ENCODE results near the gene IL1RAPL2.

The IL1RAPL2 gene

DNA sequence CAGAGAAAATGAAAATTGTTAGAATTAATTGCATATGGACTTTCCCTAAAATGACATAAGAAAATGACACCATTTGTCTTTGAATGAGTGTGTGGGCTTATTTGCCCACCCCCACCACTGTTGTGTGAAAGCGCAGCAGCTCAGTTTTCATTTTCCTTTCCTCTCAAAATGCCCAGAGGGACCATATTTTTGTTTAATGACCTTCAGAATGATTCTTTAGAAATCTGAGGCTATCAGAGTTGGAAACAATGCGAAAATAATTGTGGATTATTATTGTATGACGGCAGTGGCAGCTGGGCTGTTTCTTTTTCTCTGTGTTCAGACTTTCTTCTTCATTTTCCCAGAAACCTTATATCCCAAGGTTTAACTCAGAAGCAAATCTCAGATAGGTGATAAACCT is 699.1 kb downstream of the IL1RAPL2 start:
- Mint-ChIP-seq H3K27me3 (ENCODE audit: low read depth) (no peaks in the 10 kb centered on the region), H3K4me1 (peaks cover 50% of the 10 kb centered on the region)

DNA sequence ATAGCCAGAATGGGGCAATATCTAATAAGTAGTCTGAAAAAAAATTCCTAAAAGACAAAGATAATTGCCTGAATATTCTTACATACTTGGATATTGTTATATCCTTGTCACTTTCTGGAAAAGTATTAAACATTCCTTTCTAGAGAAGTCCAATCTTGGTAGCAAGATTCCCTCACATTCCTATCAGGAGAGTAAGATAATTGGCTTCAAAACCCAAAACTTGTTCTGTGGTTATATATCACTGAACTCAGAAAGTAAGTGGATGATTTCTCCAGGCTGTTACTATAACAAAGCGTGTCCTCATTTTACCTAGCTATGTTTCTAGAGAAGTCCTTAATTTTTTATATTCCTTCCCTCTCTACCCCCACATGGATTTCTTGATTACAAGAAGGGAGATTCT is 700.5 kb downstream of the IL1RAPL2 start:
- TF ChIP-seq, protein P1, sequence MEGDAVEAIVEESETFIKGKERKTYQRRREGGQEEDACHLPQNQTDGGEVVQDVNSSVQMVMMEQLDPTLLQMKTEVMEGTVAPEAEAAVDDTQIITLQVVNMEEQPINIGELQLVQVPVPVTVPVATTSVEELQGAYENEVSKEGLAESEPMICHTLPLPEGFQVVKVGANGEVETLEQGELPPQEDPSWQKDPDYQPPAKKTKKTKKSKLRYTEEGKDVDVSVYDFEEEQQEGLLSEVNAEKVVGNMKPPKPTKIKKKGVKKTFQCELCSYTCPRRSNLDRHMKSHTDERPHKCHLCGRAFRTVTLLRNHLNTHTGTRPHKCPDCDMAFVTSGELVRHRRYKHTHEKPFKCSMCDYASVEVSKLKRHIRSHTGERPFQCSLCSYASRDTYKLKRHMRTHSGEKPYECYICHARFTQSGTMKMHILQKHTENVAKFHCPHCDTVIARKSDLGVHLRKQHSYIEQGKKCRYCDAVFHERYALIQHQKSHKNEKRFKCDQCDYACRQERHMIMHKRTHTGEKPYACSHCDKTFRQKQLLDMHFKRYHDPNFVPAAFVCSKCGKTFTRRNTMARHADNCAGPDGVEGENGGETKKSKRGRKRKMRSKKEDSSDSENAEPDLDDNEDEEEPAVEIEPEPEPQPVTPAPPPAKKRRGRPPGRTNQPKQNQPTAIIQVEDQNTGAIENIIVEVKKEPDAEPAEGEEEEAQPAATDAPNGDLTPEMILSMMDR (IDR thresholded peaks at IDR 0.05; ENCODE audit: unreplicated experiment in 3 of 3): no peak
- peak overlapping the region; percentile 13 to 90 (median 81) for H3K27ac Mint-ChIP-seq
- no peak overlapping the region for H3K4me3 Mint-ChIP-seq

More for the DNA sequence above, 699.1 kb downstream of the IL1RAPL2 start:
- Mint-ChIP-seq H3K36me3 (ENCODE audit: low read depth) (no peaks in the 10 kb centered on the region), H3K27ac (peak overlapping the region; percentile 82 to 93 (median 92)), H3K4me3 (peak overlapping the region in 2 of 3 experiments; percentile 37 to 57), H3K9me3 (peaks cover 6% of the 10 kb centered on the region)
- TF ChIP-seq, protein P1 (IDR thresholded peaks at IDR 0.05; ENCODE audit: unreplicated experiment in 3 of 3): no peak

DNA sequence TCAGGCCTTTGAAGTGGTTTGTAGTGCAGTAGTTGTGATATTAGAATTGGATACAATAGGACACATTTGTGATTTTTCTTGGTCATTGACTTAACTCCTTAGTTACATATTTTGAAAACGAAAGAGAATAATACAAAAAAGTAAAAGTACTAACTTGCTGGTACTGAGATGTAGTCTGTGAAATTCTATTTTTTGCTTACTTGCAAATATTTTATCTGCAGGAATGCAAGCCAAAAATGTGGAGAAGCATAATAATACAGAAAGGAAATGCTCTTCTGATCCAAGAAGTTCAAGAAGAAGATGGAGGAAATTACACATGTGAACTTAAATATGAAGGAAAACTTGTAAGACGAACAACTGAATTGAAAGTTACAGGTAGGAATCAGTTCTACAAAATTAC is 701.2 kb downstream of the IL1RAPL2 start:
- TF ChIP-seq, protein P1 (IDR thresholded peaks at IDR 0.05; ENCODE audit: unreplicated experiment in 3 of 3): no peak
- H3K36me3 Mint-ChIP-seq (ENCODE audit: low read depth): no peaks in the 10 kb centered on the region
- peak overlapping the region; percentile 13 to 90 (median 81) for H3K27ac Mint-ChIP-seq
- peak overlapping the region in 1 of 3 experiments; percentile 12 for H3K4me3 Mint-ChIP-seq
- H3K27me3 Mint-ChIP-seq (ENCODE audit: low read depth): no peaks in the 10 kb centered on the region
- H3K4me1 Mint-ChIP-seq: peaks cover 39% of the 10 kb centered on the region
- H3K9me3 Mint-ChIP-seq: no peaks in the 10 kb centered on the region

More for the DNA sequence above, 700.5 kb downstream of the IL1RAPL2 start:
- Mint-ChIP-seq H3K27me3 (ENCODE audit: low read depth) (no peaks in the 10 kb centered on the region), H3K4me1 (peaks cover 46% of the 10 kb centered on the region), H3K36me3 (ENCODE audit: low read depth) (no peaks in the 10 kb centered on the region), H3K9me3 (peaks cover 2% of the 10 kb centered on the region)

DNA sequence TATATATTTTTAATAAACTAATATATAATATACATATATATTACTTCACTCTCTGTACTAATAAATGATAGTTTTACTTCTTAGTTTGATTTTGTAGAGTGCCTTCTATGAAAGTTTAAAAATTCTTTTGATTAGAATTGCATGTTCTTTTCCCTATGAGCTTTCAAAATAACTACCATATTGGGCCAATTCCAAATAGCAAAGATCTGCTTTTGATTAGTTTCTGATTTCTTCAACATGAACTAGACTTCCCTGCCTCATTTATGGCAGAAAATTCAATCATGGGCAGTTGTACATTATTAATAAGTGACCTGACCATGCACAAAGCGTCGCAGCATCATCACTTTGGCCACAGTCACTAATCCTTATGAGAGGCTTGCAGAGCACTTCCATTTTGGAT is 703.4 kb downstream of the IL1RAPL2 start:
- no peak overlapping the region for H3K4me3 Mint-ChIP-seq

DNA sequence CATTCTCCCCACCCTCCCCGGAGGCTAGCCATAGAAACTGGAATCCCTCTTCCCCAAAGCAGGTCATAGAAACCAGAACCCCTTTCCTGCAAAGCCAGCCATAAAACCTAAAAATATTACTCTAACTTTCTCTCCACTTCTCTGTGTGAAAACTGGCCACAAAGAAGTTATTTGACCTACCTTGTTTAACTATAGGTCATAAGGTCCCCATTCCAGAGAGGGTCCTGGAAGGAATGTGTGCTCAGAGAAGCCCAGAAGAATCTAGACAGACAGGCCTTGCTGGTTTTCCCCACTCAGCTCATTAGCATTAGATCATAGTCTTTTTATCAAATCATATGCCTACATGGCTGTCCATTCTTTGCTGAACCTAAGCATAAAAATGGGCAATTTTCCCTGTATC is 707.3 kb downstream of the IL1RAPL2 start:
- peak overlapping the region in 1 of 3 experiments; percentile 79 for H3K27ac Mint-ChIP-seq
- no peaks in the 10 kb centered on the region for H3K27me3 Mint-ChIP-seq (ENCODE audit: low read depth)
- no peaks in the 10 kb centered on the region for H3K36me3 Mint-ChIP-seq (ENCODE audit: low read depth)
- no peak overlapping the region for H3K4me3 Mint-ChIP-seq
- TF ChIP-seq, protein P1 (IDR thresholded peaks at IDR 0.05; ENCODE audit: unreplicated experiment in 3 of 3): no peak
- peaks cover 4% of the 10 kb centered on the region for H3K9me3 Mint-ChIP-seq
- no peaks in the 10 kb centered on the region for H3K4me1 Mint-ChIP-seq

More for the DNA sequence above, 703.4 kb downstream of the IL1RAPL2 start:
- TF ChIP-seq, protein P1 (IDR thresholded peaks at IDR 0.05; ENCODE audit: unreplicated experiment in 3 of 3): no peak
- H3K27ac Mint-ChIP-seq: no peak overlapping the region
- peaks cover 26% of the 10 kb centered on the region for H3K4me1 Mint-ChIP-seq
- peaks cover 2% of the 10 kb centered on the region for H3K9me3 Mint-ChIP-seq
- H3K27me3 Mint-ChIP-seq (ENCODE audit: low read depth): no peaks in the 10 kb centered on the region
- H3K36me3 Mint-ChIP-seq (ENCODE audit: low read depth): no peaks in the 10 kb centered on the region

DNA sequence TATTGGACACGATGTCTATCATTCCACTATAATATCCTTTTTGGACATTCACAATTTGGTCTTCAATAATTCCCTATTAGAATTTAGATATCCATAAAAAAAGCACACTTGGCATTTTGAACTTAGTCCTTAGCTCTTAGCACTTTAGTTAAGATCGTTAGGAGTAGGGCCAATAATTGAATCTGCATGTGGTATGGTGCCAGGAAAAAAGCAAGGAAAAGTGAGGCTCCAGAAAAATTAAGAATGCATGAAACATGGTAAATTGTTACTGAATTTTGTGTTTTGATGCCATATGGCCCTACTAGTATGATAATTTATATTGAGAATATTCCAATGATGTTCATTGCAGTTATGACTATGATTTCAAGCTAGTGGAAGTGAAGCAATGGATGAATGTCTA is 708.1 kb downstream of the IL1RAPL2 start:
- Mint-ChIP-seq H3K27me3 (ENCODE audit: low read depth) (no peaks in the 10 kb centered on the region), H3K27ac (no peak overlapping the region), H3K9me3 (peaks cover 4% of the 10 kb centered on the region), H3K4me1 (no peaks in the 10 kb centered on the region), H3K4me3 (no peak overlapping the region), H3K36me3 (ENCODE audit: low read depth) (no peaks in the 10 kb centered on the region)
- TF ChIP-seq, protein P1 (IDR thresholded peaks at IDR 0.05; ENCODE audit: unreplicated experiment in 3 of 3): no peak

All from nephron (organoid).